Endothelial cell of umbilical vein (primary cell): Measurements from ENCODE around the gene MCC.

Experiments
- EZH2 ChIP-seq: IDR thresholded peaks from 2 replicates; pipeline ENCODE4 v1.6.1; 2012; ENCODE audit warnings: borderline replicate concordance, low read depth, mild to moderate bottlenecking, moderate library complexity, low read length, inconsistent platforms; ENCODE audit not compliant: severe bottlenecking
- FOS ChIP-seq: IDR thresholded peaks from 2 replicates; pipeline ENCODE4 v1.6.1; 2011; ENCODE audit warnings: mild to moderate bottlenecking, low read length, moderate library complexity, borderline replicate concordance; ENCODE audit not compliant: insufficient read depth
- POLR2A ChIP-seq: IDR thresholded peaks from 2 replicates; pipeline ENCODE4 v1.6.1; 2012; ENCODE audit warnings: low read depth, mild to moderate bottlenecking, control low read depth, low read length
- POLR2AphosphoS5 ChIP-seq: IDR thresholded peaks from 2 replicates; pipeline ENCODE4 v1.6.1; 2012; ENCODE audit warnings: low read depth, mild to moderate bottlenecking, control low read depth, low read length, moderate library complexity; ENCODE audit not compliant: insufficient read depth
- TF ChIP-seq, protein P1 (sequence below), 2 donors: IDR thresholded peaks; 1 replicate in 1 of 2; 2 replicates in 1 of 2; pipeline ENCODE4 v1.5.1; 2011; ENCODE audit warnings: low read length in 2 of 2, mild to moderate bottlenecking in 2 of 2, moderate library complexity in 2 of 2, control low read depth in 1 of 2, inconsistent platforms in 1 of 2, low read depth in 1 of 2; ENCODE audit not compliant: insufficient read depth in 1 of 2; ENCODE audit errors: extremely low read depth in 1 of 2

DNA sequence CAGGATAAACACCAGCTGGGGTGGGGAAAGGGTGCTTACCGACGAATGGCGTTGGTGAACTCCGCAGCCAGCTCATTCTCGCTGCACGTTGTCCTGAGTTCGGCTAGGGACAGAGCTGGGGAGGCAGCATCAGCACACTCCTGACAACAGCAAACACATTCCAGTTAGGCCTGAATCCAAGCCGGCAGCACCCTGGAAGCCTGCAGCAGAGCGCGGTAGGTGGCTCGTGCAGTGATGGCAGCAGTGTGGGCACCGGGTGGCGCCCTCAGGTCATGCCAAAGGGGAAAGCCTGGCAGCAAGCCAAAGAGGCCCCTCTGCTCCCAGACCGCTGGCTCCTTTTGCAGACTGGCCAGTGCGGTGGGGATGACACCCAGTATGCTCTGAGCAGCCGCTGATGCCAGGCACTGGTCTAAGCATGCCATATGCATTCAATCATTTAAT lies 444.7 kb downstream of the MCC start:
- no peak for TF ChIP-seq POLR2AphosphoS5
- TF ChIP-seq, protein P1, sequence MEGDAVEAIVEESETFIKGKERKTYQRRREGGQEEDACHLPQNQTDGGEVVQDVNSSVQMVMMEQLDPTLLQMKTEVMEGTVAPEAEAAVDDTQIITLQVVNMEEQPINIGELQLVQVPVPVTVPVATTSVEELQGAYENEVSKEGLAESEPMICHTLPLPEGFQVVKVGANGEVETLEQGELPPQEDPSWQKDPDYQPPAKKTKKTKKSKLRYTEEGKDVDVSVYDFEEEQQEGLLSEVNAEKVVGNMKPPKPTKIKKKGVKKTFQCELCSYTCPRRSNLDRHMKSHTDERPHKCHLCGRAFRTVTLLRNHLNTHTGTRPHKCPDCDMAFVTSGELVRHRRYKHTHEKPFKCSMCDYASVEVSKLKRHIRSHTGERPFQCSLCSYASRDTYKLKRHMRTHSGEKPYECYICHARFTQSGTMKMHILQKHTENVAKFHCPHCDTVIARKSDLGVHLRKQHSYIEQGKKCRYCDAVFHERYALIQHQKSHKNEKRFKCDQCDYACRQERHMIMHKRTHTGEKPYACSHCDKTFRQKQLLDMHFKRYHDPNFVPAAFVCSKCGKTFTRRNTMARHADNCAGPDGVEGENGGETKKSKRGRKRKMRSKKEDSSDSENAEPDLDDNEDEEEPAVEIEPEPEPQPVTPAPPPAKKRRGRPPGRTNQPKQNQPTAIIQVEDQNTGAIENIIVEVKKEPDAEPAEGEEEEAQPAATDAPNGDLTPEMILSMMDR (IDR thresholded peaks at IDR 0.05; ENCODE audit: extremely low read depth in 1 of 2, insufficient read depth in 1 of 2, low read depth in 1 of 2, low read length in 2 of 2): peak; percentile 19 to 20
- TF ChIP-seq POLR2A: no peak
- no peak for TF ChIP-seq EZH2
- no peak for TF ChIP-seq FOS
